ENCODE results near the gene SLC25A22.

The SLC25A22 gene

GRCh38 chr11:798093-798713, at the start of gene SLC25A22:
SLC25A22 (minus strand) TSS chr11:798281; CDS start chr11:795006, 3,275 bp downstream.
- DNase-seq, result peak; percentile 80

- DNase-seq, result no peak
These were observed 49.8 kb upstream of the SLC25A22 start for GRCh38 chr11:847876-848275.

- DNase-seq, result peak; percentile 62
These were observed 48.5 kb upstream of the SLC25A22 start for GRCh38 chr11:846496-847098.

- peak; percentile 39 for DNase-seq
These were observed 47.9 kb upstream of the SLC25A22 start for GRCh38 chr11:845872-846495.

- peak; percentile 91 for DNase-seq
These were observed 46.9 kb upstream of the SLC25A22 start for GRCh38 chr11:844693-845644.

- DNase-seq, result peak; percentile 98
These were observed 46.0 kb upstream of the SLC25A22 start for GRCh38 chr11:843818-844692.

- DNase-seq, result no peak
These were observed 45.1 kb upstream of the SLC25A22 start for GRCh38 chr11:843086-843734.

- DNase-seq, result peak; percentile 87
These were observed 44.4 kb upstream of the SLC25A22 start, which contains the start of the genes POLR2L and TSPAN4 for GRCh38 chr11:842370-843002. POLR2L (minus strand) TSS chr11:842529; CDS start chr11:842508, 21 bp downstream. TSPAN4 (plus strand) TSS chr11:842852; CDS start chr11:850305, 7,453 bp downstream.

GRCh38 chr11:841981-842369, 43.9 kb upstream of the SLC25A22 start:
- no peak for DNase-seq

GRCh38 chr11:839875-840617, 42.0 kb upstream of the SLC25A22 start:
- no peak for DNase-seq

- no peak for DNase-seq
These were observed 41.2 kb upstream of the SLC25A22 start for GRCh38 chr11:839280-839623.

- no peak for DNase-seq
These were observed 40.6 kb upstream of the SLC25A22 start for GRCh38 chr11:838441-839279.

GRCh38 chr11:837990-838307, 39.9 kb upstream of the SLC25A22 start:
- no peak for DNase-seq

GRCh38 chr11:837189-837989, 39.3 kb upstream of the SLC25A22 start:
- DNase-seq, result no peak

GRCh38 chr11:836700-837099, 38.6 kb upstream of the SLC25A22 start:
- DNase-seq, result no peak

- no peak for DNase-seq
These were observed 38.2 kb upstream of the SLC25A22 start for GRCh38 chr11:836274-836673.

- DNase-seq, result peak; percentile 94
These were observed 36.6 kb upstream of the SLC25A22 start for GRCh38 chr11:834371-835316.
